Activated T-cell treated with anti-CD3 and anti-CD28 coated beads, Interleukin-2, amount 50 U/mL, for 48 hours (primary cell): Measurements from ENCODE around the gene ARHGAP32.

ENCODE experiments used
- DNase-seq, 2 experiments: peaks; one replicate each; pipeline ENCODE4 v3.0.0-alpha.2; 2020

Gene ARHGAP32

DNA sequence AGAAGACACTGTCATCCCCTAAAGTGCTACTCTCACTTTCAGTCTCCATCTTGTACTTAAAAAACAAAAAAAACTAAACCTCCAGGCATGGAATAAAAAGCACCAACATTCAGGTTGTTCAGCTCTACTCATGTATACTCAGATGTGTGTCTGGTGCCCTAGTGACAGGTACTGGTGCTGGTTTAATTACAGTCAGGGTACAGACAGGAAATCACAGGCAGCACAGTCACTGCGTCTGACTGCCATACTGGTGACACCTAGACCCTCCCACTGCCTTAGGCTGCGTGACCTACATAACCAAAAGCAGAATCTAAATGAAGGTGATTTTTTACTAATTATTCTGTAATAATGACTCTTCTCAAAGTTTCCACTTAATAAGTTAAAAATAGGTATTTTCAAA is at the start of gene ARHGAP32:
Gene ARHGAP32 (minus strand): TSS at position 176 of the 400 bp plus-strand sequence. CDS start 127 bp downstream, at position 49.
- DNase-seq: peak in 1 of 2 experiments; percentile 20

DNA sequence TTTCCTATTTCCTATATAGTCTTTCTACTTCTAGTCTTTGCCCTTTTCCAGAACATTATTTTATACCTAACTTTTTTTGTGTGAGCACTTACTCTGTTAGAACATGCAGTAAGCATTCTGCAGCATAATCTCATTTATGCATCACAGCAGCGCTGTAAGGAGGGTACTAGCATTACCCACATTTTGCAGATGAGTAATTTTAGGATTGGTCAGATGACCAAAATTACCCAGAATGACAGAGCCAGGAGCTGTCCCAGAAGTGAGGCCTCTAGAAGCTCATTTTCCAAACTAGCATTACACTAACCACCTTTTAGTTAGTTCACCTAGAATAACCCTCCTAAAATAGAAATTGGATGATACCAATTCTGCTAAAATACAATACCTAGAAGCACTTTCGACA is 47.1 kb upstream of the ARHGAP32 start:
- no peak for DNase-seq

DNA sequence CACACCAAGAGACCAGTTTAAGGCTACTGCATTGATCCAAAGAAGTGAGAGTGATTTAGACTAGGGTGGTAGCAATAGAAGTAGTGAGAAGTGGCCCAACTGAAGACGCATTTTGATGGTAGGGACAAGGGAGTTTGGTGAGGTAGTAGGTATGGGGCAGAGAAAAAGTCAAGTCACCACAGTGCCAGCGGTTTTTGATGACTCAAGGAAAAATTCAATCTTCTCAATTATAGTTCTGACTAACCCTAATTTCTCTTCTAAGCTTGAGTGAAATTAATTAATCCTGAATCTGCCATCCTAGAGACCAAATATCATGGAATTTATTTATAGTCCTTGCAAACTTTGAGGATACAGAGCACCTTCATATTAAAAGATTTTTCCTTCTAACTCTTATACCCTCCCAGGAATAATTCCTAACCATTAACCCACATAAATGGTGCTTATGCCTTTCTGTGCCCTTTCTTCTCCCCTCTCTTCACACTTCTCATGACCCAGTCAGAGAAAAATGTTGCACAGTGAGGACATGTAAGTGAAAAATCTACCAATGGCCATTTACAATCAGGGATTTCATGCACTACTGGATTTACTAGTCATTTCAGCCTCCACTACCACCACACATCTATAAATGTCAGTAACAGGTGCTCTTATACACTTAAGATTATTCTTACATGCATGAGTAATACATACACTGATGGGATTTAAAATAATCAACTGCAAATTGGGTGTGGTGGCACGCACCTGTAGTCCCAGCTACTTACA is 45.9 kb upstream of the ARHGAP32 start:
- no peak for DNase-seq

DNA sequence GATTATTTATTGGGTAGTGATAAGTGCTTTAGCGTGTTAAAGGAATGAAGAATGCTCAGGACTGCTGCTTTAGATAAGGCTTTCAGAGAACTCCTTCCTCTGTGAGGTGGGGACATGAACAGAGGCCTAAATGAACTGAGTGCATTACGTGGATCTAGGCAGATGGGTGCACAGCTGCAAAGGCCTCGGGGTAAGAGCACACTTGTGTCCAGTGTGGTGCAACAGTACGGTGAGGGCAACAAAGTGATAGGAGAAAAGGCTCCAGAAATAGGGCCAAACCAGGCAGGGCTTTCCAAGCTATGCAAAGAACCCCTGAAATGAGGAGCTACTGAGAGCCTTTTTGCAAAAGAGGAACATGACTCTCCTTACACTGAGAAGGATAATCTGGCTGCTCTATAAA is 45.3 kb upstream of the ARHGAP32 start:
- DNase-seq: no peak

DNA sequence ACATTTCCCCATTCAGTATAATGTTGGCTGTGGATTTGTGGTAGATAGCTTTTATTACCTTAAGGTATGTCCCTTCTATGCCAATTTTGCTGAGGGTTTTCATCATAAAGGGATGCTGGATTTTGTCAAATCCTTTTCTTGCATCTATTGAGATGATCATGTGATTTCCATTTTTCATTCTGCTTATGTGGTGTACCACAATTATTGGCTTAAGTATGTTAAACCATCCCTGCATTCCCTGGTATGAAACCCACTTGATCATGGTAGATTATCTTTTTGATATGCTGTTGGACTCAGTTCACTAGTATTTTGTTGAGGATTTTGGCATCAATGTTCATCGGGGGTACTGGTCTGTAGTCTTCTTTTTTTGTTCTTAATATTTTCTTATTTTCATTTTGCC is 44.7 kb upstream of the ARHGAP32 start:
- no peak for DNase-seq

DNA sequence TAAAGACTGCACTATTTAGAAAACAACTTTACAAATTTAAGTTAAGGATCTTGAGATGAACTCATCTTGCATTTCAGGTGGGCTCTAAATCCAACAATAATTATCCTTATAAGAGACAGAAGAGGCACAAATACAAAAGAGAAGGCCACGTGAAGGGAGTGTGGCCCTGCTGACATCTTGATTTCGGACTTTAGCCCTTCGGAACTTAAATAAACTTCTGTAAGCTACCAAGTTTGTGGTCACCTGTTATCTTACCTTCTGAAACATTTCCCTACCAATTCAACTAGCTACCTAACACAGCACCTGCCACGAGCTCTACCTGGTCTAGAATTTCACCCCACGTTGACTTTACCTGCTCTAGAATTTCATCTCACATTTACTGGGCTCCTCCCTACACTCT is 42.9 kb upstream of the ARHGAP32 start:
- no peak for DNase-seq

DNA sequence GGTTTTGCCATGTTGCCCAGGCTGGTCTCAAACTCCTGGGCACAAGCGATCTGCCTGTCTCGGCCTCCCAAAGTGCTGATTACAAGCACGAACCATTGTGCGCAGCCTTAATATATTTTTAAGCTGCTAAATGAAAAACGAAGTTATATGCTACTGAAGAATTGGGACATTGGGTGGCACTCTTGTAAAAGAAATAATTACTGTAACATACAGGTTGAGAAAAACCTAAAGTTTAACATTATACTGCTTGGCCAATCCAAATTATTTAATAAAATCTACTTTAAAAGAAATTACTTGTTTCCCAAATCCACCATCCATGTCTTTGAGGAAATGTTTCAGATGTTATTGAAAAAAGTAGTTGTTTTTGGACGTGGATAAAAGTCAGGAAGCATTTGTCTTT is 37.9 kb upstream of the ARHGAP32 start:
- DNase-seq: no peak

DNA sequence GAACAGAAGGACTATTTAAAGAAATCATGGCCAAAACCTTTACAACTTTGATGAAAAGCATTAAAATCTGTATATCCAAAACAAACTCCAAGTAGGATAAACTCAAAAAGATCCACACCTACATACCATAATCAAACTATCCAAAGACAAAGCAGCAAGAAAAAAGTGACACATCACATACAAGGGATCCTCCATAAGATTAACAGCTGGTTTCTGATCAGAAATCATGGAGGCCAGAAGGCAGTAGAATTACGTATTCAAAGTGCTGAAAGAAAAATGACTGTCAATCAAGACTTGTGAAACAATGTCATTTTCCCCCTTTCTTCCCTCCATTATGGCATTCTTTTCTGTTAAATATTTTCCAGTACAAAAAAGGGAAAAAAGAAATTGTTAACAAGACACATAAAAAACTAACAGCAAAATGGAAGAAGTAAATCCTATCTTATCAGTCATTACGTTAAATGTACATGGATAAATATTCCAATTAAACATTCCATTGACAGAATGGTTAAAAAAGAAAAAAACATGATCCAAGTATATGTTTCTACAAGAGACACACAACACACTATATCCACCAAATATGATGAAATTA is 34.2 kb upstream of the ARHGAP32 start:
- DNase-seq: no peak

DNA sequence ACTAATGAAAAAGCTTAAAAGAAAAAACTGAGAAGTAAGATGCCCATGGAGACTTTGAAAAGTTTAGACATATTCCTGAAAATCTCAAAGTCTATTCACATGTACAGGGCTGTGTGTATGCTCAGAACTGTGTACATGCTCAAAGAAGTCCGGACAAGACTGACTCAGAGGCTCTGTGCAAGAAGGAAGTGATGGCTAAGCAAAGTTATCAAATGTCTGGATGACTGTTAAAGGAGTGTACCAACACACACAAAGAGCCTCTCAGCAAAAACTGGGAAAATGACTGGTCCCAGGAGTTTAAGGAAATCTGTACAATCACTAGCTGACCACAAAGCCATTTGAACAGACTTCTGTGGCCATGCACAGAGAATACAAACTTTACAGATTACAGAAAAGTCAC is 33.1 kb upstream of the ARHGAP32 start:
- no peak for DNase-seq

DNA sequence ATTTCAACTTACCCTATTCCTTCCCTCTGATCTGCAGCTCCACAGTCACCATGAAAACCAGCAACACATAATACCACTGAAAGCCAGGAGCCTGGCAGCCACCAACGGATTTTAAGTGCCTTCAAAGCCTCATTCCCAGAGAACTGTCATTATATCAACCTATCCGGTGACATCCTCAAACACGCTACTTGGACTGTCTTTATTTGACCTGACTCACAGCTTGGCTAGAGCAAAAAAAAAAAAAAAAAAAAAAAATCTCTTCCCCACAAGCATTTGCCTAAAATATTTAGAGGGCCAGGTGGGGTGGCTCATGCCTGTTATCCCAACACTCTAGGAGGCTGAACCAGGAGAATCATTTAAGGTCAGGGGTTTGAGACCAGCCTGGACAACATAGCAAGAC is 32.4 kb upstream of the ARHGAP32 start:
- DNase-seq: no peak

DNA sequence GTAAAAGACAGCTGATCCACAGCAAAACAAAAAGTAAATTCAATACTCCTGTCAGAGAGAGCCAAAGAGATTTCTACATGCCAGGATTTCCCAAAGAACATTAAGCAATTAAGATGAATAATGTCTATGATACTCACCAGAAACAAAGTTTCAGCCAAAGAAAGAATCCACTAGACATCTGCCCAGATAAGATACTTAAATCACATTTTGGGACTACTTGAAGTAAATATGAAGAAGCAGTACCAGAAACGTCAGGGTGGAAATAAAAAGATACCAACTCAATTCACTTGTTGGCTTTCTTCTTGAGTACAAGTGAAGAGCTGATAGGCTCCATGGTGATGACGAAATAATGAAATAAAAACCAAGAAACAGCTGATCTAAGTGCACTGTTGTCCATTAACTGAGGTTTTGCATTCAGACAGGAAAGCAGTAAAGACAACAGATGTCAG is 31.6 kb upstream of the ARHGAP32 start:
- DNase-seq: no peak

DNA sequence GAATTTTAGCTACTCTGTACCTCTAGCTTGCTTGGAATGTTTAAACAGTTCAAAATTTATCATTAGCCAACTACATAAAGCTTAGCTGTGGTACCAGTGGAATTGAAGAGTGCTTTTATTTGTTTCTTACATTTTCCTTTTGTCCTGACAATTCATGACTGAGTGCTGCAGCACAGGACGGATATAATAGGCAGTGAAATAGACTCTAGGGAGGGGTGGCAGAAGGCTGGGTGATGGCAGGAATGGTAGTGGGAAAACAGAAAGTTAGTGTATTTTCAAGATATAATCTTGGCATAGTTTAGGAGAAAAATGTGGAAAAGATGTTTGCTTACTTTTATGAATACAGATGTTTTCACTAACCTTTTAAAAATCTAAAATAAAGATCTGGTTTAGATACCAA is 31.1 kb upstream of the ARHGAP32 start:
- DNase-seq: no peak

DNA sequence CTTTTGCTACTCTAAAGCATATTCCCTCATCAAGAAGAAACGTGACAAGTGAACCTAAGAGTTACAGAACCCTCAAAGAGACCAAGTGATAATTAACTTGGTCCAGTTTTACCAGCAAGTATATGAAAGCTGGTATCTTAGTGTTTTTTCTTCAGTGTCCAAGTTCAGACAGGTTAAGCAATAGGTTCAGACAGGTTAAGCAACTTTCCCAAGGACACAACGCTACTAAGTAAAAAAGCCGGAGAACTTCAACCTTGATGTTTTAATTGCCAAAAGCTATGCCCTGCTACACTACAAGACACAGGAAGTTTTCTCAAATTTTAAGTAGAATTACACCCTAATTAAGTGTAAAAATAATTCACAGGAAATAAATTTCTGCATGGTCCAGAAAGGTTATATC is 30.0 kb upstream of the ARHGAP32 start:
- no peak for DNase-seq

DNA sequence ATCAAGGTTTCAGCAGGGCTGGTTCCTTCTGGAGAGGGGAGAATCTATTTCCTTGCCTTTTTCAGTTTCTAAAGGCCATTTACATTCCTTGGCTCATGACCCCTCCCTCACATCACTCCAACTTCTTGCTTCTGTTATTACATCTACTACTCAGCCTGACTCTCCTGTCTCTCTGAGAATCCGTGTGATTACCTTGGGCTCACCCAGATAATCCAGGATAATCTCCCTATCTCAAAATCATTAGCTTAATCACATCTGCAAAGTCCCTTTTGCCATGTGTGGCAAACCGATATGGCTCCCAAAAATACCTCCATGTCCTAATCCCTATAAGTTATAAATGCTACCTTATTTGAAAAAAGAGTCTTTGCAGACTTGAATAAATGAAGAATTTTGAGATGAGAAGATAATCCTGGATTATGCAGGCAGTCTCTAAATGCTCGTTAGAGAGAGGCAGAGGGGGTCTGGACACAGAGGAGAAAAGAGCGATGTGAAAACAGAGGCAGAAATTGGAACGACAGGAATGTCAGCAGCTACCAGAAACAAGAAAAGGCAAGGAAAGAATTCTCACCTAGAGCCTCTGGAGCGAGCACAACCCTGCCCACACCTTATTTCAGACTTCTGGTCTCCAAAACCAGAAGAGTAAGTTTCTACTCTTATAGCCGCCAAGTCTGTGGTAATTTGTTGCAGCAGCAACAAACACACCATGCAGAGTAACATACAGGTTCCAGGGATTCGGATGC is 23.6 kb upstream of the ARHGAP32 start:
- no peak for DNase-seq

DNA sequence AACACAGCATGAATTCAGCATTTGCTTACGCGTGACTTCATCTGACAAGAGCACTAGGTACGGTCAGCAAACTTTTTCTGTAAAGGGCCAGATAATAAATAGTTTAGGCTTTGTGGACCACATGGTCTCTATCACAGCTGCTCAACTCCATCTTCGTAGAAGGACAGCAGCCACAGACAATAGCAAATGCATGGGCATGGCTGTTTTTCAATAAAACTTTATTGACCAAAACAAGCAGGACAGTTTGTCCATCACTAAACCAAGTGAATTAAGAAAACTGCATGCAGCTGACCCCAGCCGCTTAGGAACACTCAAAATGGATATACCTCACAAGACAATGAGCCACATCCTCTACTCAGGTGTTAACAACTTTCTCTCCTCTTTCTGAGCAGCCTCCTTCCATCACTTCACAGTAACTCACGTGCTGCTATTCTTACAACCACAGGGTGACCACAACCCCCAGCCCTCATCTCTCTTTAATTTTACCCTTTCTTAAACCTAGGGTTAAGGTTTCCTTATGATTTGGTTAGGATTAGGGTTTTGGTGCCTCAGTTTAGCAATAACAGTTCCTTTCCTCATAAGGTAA is 22.7 kb upstream of the ARHGAP32 start:
- no peak for DNase-seq

DNA sequence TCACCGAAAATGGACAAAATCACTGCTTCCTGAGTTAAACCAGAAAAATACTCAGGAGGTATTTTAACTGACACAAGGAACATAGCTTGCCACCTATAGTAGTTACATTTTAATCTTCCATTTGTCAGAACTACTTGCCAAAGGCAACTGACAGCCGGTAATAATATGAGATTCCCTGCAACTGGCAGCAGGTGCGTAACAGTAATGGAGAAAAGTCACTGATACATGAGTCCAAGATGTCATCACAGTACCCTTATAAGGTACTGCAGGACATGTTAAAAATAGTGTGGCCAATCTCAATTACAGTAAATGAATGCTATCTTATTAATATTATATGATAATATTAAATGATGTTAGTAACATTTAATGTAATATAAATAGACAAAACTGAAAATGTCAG is 21.1 kb upstream of the ARHGAP32 start:
- no peak for DNase-seq

DNA sequence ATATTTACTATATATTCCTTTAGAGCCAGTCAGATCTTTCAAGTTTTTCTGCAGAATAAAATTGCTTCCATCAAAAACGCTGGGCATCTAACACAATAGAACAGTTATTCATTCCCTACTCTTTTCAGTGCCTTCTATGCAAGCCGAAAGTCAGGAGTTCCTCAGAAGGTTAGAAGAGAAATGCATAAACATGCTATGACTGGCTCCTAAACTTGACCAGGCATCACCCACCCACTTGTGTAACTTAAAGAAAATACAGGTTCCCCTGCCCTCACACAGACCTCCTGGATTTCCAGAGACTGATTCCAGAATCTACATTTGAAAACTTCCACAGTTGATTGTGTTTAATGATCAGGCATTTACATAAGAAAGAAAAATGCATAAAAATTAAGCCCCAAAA is 19.3 kb upstream of the ARHGAP32 start:
- no peak for DNase-seq

DNA sequence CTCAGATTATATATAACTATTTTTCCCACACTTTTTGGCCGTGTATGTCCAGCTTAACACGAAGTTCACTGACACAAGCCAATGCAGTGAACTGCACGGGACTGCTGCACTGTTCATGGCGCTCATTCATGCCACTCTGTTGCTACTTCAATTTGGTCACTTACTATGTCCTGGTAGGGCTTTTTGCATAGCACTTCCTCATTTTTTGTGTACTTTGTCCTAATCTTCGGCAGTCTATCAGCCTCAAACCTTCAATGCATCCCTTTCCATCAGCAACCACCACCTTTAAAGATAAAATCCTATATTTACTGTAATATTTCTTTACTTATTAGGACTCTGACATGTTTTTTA is 18.7 kb upstream of the ARHGAP32 start:
- DNase-seq: no peak

DNA sequence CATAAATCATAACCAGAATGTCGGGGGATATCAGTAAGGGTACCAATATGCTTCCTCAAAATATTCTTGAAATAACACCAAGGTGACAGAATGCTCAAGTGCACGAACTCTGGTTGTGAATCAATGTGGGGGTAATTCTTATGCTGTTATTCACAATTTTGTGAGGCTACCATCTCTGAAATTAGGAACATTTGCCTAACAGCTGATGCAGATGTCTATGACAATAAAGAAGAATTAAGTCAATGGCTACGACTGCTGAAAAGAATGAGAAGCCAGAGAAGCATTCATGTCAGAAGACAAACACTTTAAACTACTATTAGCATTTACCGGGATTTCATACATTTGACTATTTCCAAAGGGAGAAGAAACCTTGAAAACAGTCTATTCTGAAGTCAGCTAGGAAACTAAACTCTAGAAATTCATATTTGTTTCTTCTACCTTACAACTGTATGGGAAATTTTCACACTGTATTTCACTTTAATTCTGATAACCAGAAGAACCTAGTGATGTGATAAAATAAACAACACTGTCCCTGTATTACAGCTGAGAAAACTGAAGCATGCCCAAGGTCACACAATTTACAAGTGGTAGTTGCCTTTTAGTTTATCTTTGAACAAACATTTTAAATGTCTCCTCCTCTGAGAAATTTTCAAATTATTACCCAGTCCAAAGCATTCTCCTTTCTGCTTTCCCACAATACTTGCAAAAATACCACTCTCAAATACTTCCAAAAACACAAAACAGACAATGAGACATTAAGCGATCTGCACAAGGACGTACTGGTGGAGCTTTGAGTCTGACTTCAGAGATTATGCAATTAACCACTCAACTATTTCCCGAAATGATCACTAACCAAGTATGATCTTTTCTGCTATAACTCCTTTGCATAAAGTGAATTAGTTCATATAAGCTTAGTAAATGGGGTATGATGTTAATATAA is 18.0 kb upstream of the ARHGAP32 start:
- no peak for DNase-seq

DNA sequence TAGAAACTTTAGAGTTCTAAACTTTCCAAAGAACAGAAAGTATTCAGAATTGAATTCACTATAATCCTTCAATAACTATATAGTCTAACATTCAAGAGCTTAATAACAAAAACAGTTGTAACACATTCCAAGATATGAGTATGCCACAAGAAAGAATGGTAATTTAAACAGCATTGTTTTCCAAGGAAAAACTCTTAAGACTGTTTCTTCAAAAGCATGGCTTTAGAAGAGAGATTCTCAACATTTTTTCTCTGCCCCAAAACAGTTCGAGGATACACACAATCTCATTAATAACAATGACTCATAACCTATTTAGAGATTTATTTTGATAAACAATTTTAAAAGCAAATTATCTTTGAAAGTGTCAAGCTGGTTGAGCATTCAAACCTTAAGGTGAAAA is 16.7 kb upstream of the ARHGAP32 start:
- no peak for DNase-seq

DNA sequence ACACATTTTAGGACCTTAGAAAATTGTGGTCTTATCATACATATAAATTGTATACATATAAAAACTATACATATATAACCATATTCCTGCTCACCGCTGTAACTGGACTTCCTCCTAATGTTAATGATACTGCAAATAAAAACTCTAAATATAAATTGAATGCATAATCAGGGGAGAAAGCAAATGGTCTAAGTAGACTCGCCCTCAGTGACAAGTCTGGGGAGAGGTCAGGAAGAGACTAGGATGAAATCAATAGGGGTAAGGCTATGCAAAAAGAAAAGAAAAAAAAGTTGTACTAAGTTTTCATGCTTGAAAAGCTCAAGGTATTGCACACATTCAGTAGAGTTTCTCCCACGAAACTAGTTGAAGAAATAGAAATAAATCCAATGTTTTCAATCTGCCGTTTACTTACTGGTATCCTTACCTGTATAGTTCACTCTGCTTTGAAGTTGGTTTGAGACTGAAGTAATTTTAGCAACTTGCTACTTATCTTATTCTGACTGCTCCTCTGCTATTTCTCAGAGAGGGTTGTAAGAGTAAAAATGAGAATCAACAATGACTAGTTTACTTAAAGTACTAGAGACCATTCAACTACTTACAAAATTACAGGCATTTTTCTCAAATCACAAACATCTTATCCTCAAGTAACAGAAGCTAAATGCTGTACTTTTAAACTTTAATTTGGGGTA is 12.2 kb upstream of the ARHGAP32 start:
- DNase-seq: no peak

DNA sequence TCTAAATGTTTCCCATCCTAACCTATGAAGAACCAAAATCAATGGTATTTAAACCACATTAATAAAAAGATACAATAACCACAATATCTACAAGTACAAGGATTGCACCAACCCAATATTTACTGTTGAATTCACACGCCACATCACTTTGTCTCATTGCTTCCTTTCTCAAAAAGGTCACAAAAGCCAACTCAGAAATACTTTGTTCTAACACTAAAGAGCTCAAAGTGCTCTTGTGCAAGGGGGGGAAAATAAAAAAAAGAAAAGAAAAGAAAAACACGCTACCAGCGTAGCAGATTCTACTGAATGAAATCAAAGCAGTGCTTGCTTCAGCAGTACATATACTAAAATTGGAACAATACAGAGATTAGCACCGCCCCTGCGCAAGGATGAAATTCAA is 10.5 kb upstream of the ARHGAP32 start:
- DNase-seq: no peak
